Measurements from ENCODE around the gene PCAT7.

The PCAT7 gene

DNA sequence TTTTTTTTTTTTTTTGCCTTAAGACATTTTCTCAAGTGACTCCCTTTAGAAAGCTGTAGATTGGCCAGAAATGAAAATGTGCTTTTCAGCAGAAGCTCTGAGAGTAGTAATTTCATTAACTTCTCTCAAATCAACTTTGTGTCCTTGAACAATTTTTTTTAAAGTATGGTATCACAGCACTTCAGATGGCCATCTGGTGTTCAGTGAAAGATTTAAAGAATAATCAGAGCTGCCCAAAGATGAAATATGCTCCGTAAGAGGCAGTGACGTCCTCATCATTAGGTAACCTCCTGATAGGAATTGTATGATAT, 43.0 kb upstream of the PCAT7 start:
- no peak overlapping the region for H3K4me3 ChIP-seq (IDR thresholded peaks at IDR 0.05; ENCODE audit: insufficient read depth, low read depth, low read length)
- no peak for TF ChIP-seq CTCF (conservative IDR thresholded peaks at IDR 0.05; ENCODE audit: low read depth, low read length)
- no peaks in the 10 kb centered on the region for H3K4me1 ChIP-seq (ENCODE audit: low read depth, poor library complexity, severe bottlenecking)

DNA sequence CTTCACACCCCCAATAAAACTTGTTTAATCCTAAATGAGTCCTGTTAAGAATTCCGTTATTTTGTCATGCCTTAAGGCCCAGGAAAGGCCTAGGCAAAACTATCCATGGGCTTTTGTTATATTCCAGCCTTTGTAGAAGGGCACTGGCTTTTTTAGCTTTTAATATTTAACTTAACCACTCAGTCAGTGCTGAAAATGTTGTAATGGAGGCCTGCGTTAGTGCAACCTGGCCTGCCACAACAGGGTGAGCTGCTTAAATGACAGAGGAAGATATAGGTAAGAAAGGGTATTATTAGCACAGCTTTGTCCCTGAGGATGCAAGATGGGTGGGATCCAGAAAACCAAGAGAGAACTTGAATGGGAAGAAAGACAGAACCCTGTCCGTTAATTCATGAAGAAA, 40.2 kb upstream of the PCAT7 start:
- Histone ChIP-seq H2AFZ (ENCODE audit: low read depth) (no peak overlapping the region), H3K4me3 (IDR thresholded peaks at IDR 0.05; ENCODE audit: insufficient read depth, low read depth, low read length) (no peak overlapping the region), H3K4me1 (ENCODE audit: low read depth, poor library complexity, severe bottlenecking) (no peaks in the 10 kb centered on the region), H3K79me2 (ENCODE audit: insufficient read depth, low read depth) (no peaks in the 10 kb centered on the region), H3K4me2 (no peak overlapping the region), H3K9ac (no peak overlapping the region), H4K20me1 (ENCODE audit: insufficient read depth) (no peaks in the 10 kb centered on the region), H3K27ac (no peak overlapping the region), H3K36me3 (ENCODE audit: insufficient read depth) (no peaks in the 10 kb centered on the region), H3K27me3 (ENCODE audit: insufficient read depth, low read depth) (no peaks in the 10 kb centered on the region)
- TF ChIP-seq CTCF (conservative IDR thresholded peaks at IDR 0.05; ENCODE audit: low read depth, low read length) = no peak

More for the DNA sequence above, 43.0 kb upstream of the PCAT7 start:
- H3K27ac ChIP-seq = no peak overlapping the region
- H3K4me2 ChIP-seq = no peak overlapping the region
- no peak overlapping the region for H3K9ac ChIP-seq
- H2AFZ ChIP-seq (ENCODE audit: low read depth) = no peak overlapping the region
- H3K36me3 ChIP-seq (ENCODE audit: insufficient read depth) = no peaks in the 10 kb centered on the region
- H4K20me1 ChIP-seq (ENCODE audit: insufficient read depth) = no peaks in the 10 kb centered on the region
- H3K27me3 ChIP-seq (ENCODE audit: insufficient read depth, low read depth) = no peaks in the 10 kb centered on the region
- no peaks in the 10 kb centered on the region for H3K79me2 ChIP-seq (ENCODE audit: insufficient read depth, low read depth)

DNA sequence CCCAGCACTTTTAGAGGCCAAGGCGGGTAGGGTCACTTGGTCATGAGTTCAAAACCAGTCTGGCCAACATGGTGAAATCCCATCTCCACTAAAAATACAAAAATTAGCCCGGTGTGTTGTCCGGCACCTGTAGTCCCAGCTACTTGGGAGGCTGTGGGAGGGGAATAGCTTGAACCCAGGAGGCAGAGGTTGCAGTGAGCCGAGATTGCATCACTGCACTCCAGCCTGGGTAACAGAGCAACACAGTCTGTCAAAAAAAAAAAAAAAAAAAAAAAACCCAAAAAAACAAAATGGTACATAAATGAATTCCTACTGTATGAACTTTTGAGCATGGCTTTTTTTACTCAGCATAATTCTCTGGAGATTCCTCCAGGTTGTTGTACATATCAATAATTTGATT, 37.6 kb upstream of the PCAT7 start:
- Histone ChIP-seq H3K79me2 (ENCODE audit: insufficient read depth, low read depth) (no peaks in the 10 kb centered on the region), H3K4me1 (ENCODE audit: low read depth, poor library complexity, severe bottlenecking) (no peaks in the 10 kb centered on the region), H4K20me1 (ENCODE audit: insufficient read depth) (no peaks in the 10 kb centered on the region), H3K4me3 (IDR thresholded peaks at IDR 0.05; ENCODE audit: insufficient read depth, low read depth, low read length) (no peak overlapping the region), H2AFZ (ENCODE audit: low read depth) (no peak overlapping the region), H3K4me2 (no peak overlapping the region), H3K9ac (no peak overlapping the region), H3K27me3 (ENCODE audit: insufficient read depth, low read depth) (no peaks in the 10 kb centered on the region), H3K36me3 (ENCODE audit: insufficient read depth) (no peaks in the 10 kb centered on the region), H3K27ac (no peak overlapping the region)
- no peak for TF ChIP-seq CTCF (conservative IDR thresholded peaks at IDR 0.05; ENCODE audit: low read depth, low read length)

DNA sequence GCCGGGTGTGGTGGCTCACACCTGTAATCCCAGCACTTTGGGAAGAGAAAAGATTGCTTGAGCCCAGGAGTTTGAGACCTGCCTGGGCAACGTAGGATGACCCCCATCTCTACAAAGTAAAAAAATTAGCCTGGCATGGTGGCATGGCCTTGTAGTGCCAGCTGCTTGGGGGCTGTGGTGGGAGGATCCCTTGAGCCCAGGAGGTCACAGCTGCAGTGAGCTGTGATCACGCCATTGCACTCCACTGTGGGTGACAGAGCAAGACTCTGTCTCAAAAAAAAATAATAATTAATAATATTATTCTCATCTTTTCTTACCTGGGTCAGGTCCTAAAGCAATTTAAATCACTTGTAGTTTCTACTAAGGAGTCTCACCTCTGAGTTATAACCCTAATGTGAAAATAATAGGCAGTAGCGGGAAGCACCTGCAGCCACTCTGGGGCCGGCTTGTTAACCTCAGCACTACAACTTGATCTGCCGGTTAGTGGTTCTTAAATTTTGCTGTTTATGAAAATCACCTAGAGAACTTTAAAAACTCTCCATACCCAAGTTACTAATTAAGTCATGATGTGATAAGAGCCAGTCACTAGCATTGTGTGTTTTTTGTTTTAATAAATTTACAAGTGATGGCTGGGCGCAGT, 29.4 kb upstream of the PCAT7 start:
- Histone ChIP-seq H3K4me3 (IDR thresholded peaks at IDR 0.05; ENCODE audit: insufficient read depth, low read depth, low read length) (no peak overlapping the region), H3K9ac (no peak overlapping the region), H3K27me3 (ENCODE audit: insufficient read depth, low read depth) (no peaks in the 10 kb centered on the region), H3K27ac (no peak overlapping the region), H3K4me2 (no peak overlapping the region), H4K20me1 (ENCODE audit: insufficient read depth) (no peaks in the 10 kb centered on the region), H3K36me3 (ENCODE audit: insufficient read depth) (no peaks in the 10 kb centered on the region), H3K79me2 (ENCODE audit: insufficient read depth, low read depth) (no peaks in the 10 kb centered on the region), H2AFZ (ENCODE audit: low read depth) (no peak overlapping the region), H3K4me1 (ENCODE audit: low read depth, poor library complexity, severe bottlenecking) (no peaks in the 10 kb centered on the region)
- no peak for TF ChIP-seq CTCF (conservative IDR thresholded peaks at IDR 0.05; ENCODE audit: low read depth, low read length)
